ENCODE data around the gene SLC13A4. TPM values are rescaled to one million over a fixed set of nuclear protein-coding genes. Genes with fewer than 3 reads are reported as not detected.

SLC13A4 gene
- total RNA-seq, 2 donors from 2014 or later: not detected

DNA sequence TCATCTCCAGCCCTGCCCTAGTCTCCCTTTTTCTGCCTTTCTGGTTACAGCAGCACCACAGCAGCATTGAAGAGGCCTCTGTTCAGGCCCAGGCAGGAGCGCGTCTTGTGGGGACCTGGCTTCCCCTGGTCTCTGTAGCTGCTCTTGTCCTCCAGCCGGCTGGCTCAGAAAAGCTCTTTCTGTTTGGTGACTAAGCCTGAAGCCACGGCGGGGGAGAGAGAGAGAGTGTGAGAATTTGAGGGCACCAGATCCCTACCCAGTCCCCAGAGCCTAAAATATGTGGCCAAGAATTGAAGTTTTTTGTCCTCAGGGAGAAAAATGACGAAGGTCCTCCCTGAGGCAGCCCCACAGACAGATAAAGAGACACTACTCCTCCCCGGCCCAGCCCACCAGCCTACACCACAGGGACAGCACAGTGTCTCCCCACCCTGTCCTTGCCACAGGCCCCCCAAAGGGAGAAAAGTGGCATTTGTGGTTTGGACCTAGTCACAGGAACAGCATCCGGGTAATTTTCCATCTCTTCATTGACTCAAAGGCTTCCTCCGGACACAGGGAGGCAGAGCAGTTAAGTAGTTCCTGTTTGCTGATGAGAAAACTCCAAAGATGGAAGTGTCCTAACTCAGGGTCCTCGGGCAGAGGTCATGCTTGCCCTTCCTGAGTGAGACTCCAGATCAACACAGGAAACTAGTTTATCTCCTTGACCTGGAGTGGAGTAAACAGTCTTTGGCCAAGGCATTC, 33.9 kb upstream of the SLC13A4 start:
- ATAC-seq (no peak), DNase-seq (no peak)
- H3K4me1 Mint-ChIP-seq: no peaks in the 10 kb centered on the region
- no peak overlapping the region for H3K27ac Mint-ChIP-seq
- no peak overlapping the region for H3K4me3 Mint-ChIP-seq
- H3K36me3 Mint-ChIP-seq (ENCODE audit: low read depth): peaks cover 3% of the 10 kb centered on the region
- no peaks in the 10 kb centered on the region for H3K9me3 ChIP-seq (ENCODE audit: control insufficient read depth, low read length, poor library complexity, severe bottlenecking)
- H3K27me3 Mint-ChIP-seq: peaks cover 54% of the 10 kb centered on the region

GRCh38 chr7:135759532-135759931, 31.5 kb upstream of the SLC13A4 start:
- H3K27ac Mint-ChIP-seq: no peak overlapping the region
- H3K4me3 Mint-ChIP-seq: no peak overlapping the region
- H3K4me1 Mint-ChIP-seq: peaks cover 2% of the 10 kb centered on the region
- H3K36me3 Mint-ChIP-seq (ENCODE audit: low read depth): peaks cover 4% of the 10 kb centered on the region
- no peaks in the 10 kb centered on the region for H3K9me3 ChIP-seq (ENCODE audit: control insufficient read depth, low read length, poor library complexity, severe bottlenecking)
- peaks cover 58% of the 10 kb centered on the region for H3K27me3 Mint-ChIP-seq
- no peak for ATAC-seq
- DNase-seq: no peak

- peaks cover 62% of the 10 kb centered on the region for H3K27me3 Mint-ChIP-seq
- H3K9me3 ChIP-seq (ENCODE audit: control insufficient read depth, low read length, poor library complexity, severe bottlenecking): no peaks in the 10 kb centered on the region
- H3K27ac Mint-ChIP-seq: no peak overlapping the region
- peaks cover 4% of the 10 kb centered on the region for H3K36me3 Mint-ChIP-seq (ENCODE audit: low read depth)
- H3K4me1 Mint-ChIP-seq: peaks cover 2% of the 10 kb centered on the region
- no peak for ATAC-seq
- no peak overlapping the region for H3K4me3 Mint-ChIP-seq
- no peak for DNase-seq
These were observed 30.5 kb upstream of the SLC13A4 start for GRCh38 chr7:135758531-135758932.

DNA sequence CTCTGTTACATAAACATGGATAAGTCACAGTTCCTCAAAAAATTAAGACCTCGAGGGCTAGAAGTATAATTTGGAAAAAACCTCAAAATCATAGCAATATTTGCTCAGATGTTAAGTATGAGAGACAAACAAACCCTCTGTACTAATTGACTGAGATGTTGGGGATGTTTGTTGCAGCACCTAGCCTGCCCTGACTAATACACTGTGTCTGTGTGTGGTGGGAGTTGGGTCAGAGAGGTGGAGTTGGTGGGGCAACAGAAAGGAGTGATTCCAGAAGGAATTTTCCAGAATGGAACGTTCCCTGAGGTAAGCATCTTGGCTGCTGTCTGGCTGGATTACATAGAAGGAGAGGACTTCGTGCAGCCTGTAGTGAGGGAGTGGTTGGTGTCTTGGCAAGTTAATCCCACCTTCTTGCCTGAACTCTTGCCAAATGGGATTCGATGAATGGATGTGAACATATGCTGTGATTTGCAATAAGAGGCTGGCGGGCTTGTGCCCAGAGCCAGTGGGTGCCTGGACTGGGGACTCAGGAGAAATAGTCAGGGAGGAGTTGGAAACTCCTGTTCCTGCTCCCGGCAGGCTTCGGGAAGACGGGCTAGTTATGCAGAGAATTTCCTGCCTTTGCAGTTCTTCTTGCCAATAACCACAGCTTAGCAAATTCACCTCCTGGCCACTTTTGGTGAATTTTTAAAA, 29.9 kb upstream of the SLC13A4 start:
- DNase-seq (no peak), ATAC-seq (no peak)
- no peak overlapping the region for H3K27ac Mint-ChIP-seq
- peaks cover 62% of the 10 kb centered on the region for H3K27me3 Mint-ChIP-seq
- no peak overlapping the region for H3K4me3 Mint-ChIP-seq
- no peaks in the 10 kb centered on the region for H3K9me3 ChIP-seq (ENCODE audit: control insufficient read depth, low read length, poor library complexity, severe bottlenecking)
- H3K36me3 Mint-ChIP-seq (ENCODE audit: low read depth): peaks cover 4% of the 10 kb centered on the region
- H3K4me1 Mint-ChIP-seq: peaks cover 2% of the 10 kb centered on the region

DNA sequence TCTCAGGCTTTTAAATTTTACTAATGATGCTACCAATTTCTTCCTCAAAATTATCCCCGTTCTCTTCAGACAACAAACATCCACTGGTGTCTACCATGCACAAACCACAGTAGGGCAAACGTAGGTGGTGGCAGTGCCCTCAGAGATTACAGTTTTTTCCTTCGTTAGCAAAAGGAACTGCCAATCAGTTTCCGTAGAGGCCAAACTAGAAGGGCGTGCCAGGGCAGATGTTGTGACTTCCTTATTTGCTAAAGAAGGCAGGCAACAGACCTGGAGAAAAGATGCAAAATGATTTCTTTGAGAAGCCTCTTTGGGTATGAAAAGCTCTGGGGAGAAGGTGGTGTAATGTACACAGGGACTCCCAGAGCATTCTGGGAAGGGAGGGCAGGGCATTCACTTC, 28.2 kb upstream of the SLC13A4 start:
- Mint-ChIP-seq H3K27ac (no peak overlapping the region), H3K4me3 (no peak overlapping the region), H3K36me3 (ENCODE audit: low read depth) (peaks cover 4% of the 10 kb centered on the region), H3K4me1 (peaks cover 2% of the 10 kb centered on the region), H3K27me3 (peaks cover 63% of the 10 kb centered on the region)
- ATAC-seq (no peak), DNase-seq (no peak)
- no peaks in the 10 kb centered on the region for H3K9me3 ChIP-seq (ENCODE audit: control insufficient read depth, low read length, poor library complexity, severe bottlenecking)

GRCh38 chr7:135755351-135755753, 27.4 kb upstream of the SLC13A4 start:
- H3K27me3 Mint-ChIP-seq: peaks cover 61% of the 10 kb centered on the region
- no peak overlapping the region for H3K4me3 Mint-ChIP-seq
- peaks cover 2% of the 10 kb centered on the region for H3K4me1 Mint-ChIP-seq
- peaks cover 4% of the 10 kb centered on the region for H3K36me3 Mint-ChIP-seq (ENCODE audit: low read depth)
- H3K27ac Mint-ChIP-seq: no peak overlapping the region
- H3K9me3 ChIP-seq (ENCODE audit: control insufficient read depth, low read length, poor library complexity, severe bottlenecking): no peaks in the 10 kb centered on the region
- no peak for ATAC-seq
- DNase-seq: no peak

DNA sequence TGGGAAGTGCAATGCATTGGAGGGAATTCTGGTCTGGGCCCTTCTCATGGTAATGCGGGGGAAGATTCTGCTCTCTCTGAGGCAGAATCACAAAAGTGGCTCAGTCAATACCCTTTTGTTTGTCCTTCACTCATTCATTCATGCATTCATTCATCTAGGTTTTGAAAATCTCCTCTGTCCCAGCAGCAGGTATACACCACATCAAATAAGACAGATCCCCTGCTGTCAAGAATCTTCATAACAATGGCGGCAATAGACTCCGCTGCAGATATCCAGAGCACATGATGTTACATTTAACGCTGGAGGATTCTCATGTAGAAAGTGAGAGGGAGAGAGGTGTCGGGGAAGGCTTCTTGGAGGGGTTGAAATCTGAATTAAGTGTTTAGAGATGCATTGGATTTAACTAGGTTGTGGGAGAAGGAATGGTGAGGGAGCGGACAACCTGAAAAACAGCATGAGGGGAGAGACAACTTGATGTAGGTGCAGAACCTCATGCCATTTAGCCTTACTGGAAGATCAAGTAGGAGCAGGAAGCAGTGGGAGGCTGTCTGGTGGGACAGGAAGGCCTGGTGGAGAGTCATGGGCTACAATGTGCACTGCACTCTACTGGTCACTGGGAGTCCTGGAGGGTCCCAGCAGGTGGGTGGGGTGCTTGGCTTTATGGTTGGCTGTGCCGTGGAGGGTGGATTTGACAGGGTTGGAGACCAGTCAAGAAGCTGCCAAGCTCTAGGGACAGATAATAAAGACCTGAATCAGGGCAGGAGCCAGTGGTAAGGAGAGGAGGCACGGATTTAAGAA, 25.8 kb upstream of the SLC13A4 start:
- H3K27me3 Mint-ChIP-seq: peaks cover 52% of the 10 kb centered on the region
- peaks cover 4% of the 10 kb centered on the region for H3K36me3 Mint-ChIP-seq (ENCODE audit: low read depth)
- H3K4me3 Mint-ChIP-seq: no peak overlapping the region
- no peaks in the 10 kb centered on the region for H3K9me3 ChIP-seq (ENCODE audit: control insufficient read depth, low read length, poor library complexity, severe bottlenecking)
- peaks cover 2% of the 10 kb centered on the region for H3K4me1 Mint-ChIP-seq
- DNase-seq (no peak), ATAC-seq (no peak)
- no peak overlapping the region for H3K27ac Mint-ChIP-seq

DNA sequence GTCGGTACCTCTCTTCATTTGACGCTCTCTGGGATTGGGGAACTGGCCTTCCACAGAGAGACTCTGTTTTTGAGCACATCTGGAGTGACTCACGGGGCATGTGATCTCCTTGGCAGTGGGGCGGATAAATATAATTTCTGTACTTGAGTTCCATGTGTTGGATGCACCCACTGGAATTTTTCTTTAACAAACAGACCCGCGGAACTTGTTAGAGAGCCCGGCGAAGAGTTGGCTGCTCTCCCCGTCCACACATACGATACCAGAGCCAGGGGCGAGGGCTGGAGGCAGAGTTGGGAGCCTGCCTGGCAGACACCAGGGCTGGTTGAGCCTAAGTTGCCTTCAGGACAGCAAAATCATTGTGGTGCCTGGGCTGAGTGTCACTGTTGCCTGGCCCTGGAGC, 20.8 kb upstream of the SLC13A4 start, which contains the start of gene FAM180A:
FAM180A (minus strand) TSS at position 44 of the 400 bp plus-strand sequence. CDS start 233 bp downstream, outside the sequence.
- Mint-ChIP-seq H3K4me3 (no peak within 1 kb of the TSS), H3K27me3 (peaks cover 37% of the 10 kb centered on the region), H3K27ac (no peak within 1 kb of the TSS), H3K4me1 (no peaks in the 10 kb centered on the region), H3K36me3 (ENCODE audit: low read depth) (no peaks in the 10 kb centered on the region)
- H3K9me3 ChIP-seq (ENCODE audit: control insufficient read depth, low read length, poor library complexity, severe bottlenecking): no peaks in the 10 kb centered on the region
- no peak for ATAC-seq
- no peak for DNase-seq

DNA sequence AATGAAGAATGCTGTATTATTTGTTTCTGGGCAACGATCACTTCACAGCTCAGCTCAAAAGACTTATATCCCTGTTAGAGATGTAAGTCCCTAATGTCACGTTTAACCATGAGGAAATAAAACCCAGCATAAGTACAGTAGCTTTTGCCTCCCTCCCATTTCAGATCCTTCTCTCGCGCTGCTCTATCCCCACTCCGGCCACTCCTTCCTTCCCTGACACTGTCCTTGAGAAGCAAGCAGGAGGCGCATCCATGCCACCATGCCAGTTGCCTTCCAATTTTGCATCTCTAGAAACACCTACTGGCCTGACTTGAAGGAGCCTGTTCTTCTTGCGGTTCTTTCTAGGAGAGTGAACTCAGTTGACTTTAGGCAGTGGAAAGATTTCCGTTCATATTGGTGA, 19.4 kb upstream of the SLC13A4 start:
- H3K4me3 Mint-ChIP-seq: no peak overlapping the region
- DNase-seq (no peak), ATAC-seq (no peak)
- no peaks in the 10 kb centered on the region for H3K36me3 Mint-ChIP-seq (ENCODE audit: low read depth)
- peaks cover 24% of the 10 kb centered on the region for H3K27me3 Mint-ChIP-seq
- no peaks in the 10 kb centered on the region for H3K4me1 Mint-ChIP-seq
- H3K27ac Mint-ChIP-seq: no peak overlapping the region
- no peaks in the 10 kb centered on the region for H3K9me3 ChIP-seq (ENCODE audit: control insufficient read depth, low read length, poor library complexity, severe bottlenecking)

DNA sequence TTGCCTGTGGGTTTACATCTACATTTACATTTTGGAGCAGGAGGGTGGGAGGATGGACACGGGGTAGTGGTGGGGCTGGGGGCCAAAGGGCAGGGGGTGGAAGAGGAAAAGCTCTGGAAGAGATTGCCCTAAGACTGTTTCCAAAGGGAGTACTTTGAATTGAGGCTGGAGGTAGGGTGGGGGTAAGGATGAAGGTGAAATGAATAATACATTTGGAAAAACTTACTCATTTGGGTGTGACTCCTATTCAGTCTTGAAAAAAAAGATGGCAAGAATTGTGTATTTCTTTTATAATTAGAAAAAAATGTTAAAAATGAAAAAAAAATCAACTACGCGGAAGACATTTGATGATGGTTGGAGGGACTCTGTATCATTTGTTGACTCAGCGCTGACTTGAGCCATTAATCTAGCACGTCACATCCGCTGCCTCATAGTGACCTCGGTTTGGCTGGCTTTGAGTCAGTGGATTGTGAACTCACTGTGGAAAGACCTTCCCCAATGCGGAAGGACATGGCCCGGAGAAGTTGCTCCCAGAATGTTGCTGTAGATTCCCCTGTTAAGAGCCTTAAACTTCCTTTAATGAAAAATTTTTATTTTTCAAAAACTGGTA, 17.8 kb upstream of the SLC13A4 start:
- ATAC-seq (no peak), DNase-seq (no peak)
- Mint-ChIP-seq H3K4me3 (no peak overlapping the region), H3K27me3 (peaks cover 33% of the 10 kb centered on the region), H3K4me1 (no peaks in the 10 kb centered on the region), H3K27ac (no peak overlapping the region), H3K36me3 (ENCODE audit: low read depth) (no peaks in the 10 kb centered on the region)
- no peaks in the 10 kb centered on the region for H3K9me3 ChIP-seq (ENCODE audit: control insufficient read depth, low read length, poor library complexity, severe bottlenecking)

DNA sequence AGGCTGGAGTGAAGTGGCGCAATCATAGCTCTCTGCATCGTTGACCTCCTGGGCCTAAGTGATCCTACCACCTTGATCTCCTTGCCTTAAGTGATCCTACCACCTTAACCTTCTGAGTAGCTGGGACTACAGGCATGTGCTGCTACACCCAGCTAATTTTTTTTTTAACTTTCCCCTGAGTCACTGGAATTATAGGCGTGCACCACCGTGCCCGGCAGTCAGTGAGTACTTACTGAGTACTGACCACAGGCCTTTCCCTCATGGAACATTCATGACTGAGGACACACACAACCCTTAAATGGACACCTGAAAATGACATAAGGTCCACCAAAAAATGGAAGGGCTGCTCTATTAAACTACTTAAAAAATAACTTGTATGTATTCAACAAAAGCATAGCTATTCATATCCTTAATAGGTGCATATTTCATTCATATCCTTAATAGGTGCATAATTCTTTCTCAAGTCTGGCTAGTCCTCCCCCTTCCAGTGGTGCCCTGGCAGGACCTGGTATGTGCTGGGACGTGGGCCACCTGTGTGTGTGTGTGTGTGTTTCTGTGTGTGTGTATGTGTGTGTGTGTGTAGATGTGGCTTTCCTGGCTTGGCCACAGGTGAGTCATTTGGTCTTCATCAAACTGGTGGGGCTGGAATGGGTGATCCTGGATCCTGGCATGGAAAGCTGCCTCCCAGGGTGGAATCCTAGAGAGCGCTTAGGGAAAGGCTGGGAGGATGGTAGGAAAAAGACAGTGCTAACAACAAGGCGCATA, 17.1 kb upstream of the SLC13A4 start:
- Mint-ChIP-seq H3K4me3 (no peak overlapping the region), H3K27me3 (peaks cover 34% of the 10 kb centered on the region), H3K27ac (no peak overlapping the region), H3K36me3 (ENCODE audit: low read depth) (no peaks in the 10 kb centered on the region), H3K4me1 (no peaks in the 10 kb centered on the region)
- no peak for DNase-seq
- ATAC-seq: no peak
- no peaks in the 10 kb centered on the region for H3K9me3 ChIP-seq (ENCODE audit: control insufficient read depth, low read length, poor library complexity, severe bottlenecking)

GRCh38 chr7:135743907-135744731, 16.1 kb upstream of the SLC13A4 start:
- H3K4me3 Mint-ChIP-seq: no peak overlapping the region
- no peak for ATAC-seq
- H3K27me3 Mint-ChIP-seq: peaks cover 34% of the 10 kb centered on the region
- H3K9me3 ChIP-seq (ENCODE audit: control insufficient read depth, low read length, poor library complexity, severe bottlenecking): no peaks in the 10 kb centered on the region
- H3K4me1 Mint-ChIP-seq: no peaks in the 10 kb centered on the region
- no peak for DNase-seq
- no peak overlapping the region for H3K27ac Mint-ChIP-seq
- H3K36me3 Mint-ChIP-seq (ENCODE audit: low read depth): no peaks in the 10 kb centered on the region
